BJ (cell line): ENCODE data around the gene KMT5C. TPM values are rescaled to one million over a fixed set of nuclear protein-coding genes. Genes with fewer than 3 reads are reported as not detected.

ENCODE experiments used
- CTCF ChIA-PET: fragments of 350-600 bp; formaldehyde crosslinking; extraction: SDS; loops from one replicate; lab custom pipeline; 2021; ENCODE audit warnings: antibody characterized with exemption, inconsistent platforms; lab: Yijun Ruan, JAX
- POLR2A ChIA-PET: fragments of 300-600 bp; sonication (Branson Sonifier 250); formaldehyde crosslinking; extraction: SDS; loops from one replicate; lab custom pipeline; 2021; ENCODE audit warnings: antibody characterized with exemption; lab: Charles Lee
- DNase-seq: peaks from one replicate; pipeline ENCODE4 v3.0.0-alpha.2; 2011; ENCODE audit warnings: low read depth
- H3K27me3 ChIP-seq: 2 replicates; pipeline ENCODE4 v1.6.0; 2011; ENCODE audit warnings: low read length; ENCODE audit not compliant: control insufficient read depth, insufficient read depth
- H3K36me3 ChIP-seq: 2 replicates; pipeline ENCODE4 v1.5.1; 2011; ENCODE audit warnings: low read length; ENCODE audit not compliant: control insufficient read depth, insufficient read depth
- H3K4me3 ChIP-seq: 2 replicates; pipeline ENCODE4 v1.5.1; 2011; ENCODE audit warnings: low read depth, mild to moderate bottlenecking, control low read depth, low read length
- CTCF ChIP-seq: IDR thresholded peaks from 2 replicates; pipeline ENCODE4 v1.5.1; 2011; ENCODE audit warnings: low read depth, mild to moderate bottlenecking, control low read depth, inconsistent platforms, low read length, moderate library complexity; ENCODE audit not compliant: insufficient read depth
- polyA plus RNA-seq: library from polyadenylated mRNA; depleted of rRNA; stranded (reverse); fragments of >200 nt; gene quantifications from 2 replicates; pipeline ENCODE4 v1.2.3, GENCODE V29; 2011

The KMT5C gene
- polyA plus RNA-seq, 1 experiment, result 6.4 TPM

DNA sequence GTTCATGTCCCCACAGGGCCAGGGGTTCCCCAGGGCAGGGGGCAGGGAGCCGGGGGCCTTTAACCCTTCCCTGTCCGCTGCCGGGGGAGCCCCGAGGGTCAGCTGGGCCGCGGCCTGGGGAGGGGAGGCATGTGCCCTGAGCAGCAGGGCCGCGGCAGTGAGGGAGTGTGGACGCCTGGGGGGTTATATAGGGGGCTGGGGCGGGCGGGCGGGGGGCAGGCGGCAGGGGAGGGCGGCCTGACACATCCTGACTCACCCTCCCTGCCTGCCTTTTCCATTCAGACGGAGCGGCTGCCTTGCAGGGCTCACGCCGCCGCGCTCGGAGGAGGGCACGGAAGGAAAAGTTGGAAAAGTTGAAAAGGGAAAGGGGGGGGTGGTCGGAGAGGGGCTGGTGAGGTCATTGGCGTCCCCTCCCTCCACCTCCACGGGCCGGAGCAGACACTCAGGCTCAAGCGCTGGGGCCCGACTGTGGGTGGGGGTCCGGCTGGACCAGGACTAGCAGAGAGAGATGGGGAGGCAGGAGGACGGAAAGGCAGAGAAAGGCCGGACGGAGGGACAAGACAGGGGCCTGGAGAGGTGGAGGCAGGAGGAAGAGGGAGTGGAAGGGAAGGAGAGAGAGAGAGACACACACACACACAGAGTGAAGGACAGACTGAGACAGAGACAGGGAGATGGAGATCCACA lies 30.8 kb downstream of the KMT5C start, which contains the start of gene IL11:
Gene IL11, minus strand, starts transcription at position 159 of the 684 bp plus-strand sequence. Its CDS starts 153 bp downstream, at position 6.
- Histone ChIP-seq H3K4me3 (peak within 1 kb of the TSS; percentile 73), H3K36me3 (no peaks in the 10 kb centered on the region; the same call in 1 of the 2 replicates), H3K27me3 (no peaks in the 10 kb centered on the region)
- no peak for DNase-seq
- POLR2A ChIA-PET, result interaction anchor here (1.8 kb wide), 1 partner anchor 31 kb away, joined by 6 read pairs; the partner anchor contains the start of gene KMT5C
- CTCF ChIA-PET, result interaction anchor here (1.0 to 2.5 kb wide), 2 partner anchors 14 to 69 kb away, joined by 4 to 15 read pairs; partner anchors contain the start of gene TMEM238
- TF ChIP-seq CTCF, result no peak

- ChIA-PET POLR2A (interaction anchor here (0.6 kb wide), 1 partner anchor 40 kb away, joined by 4 read pairs; no protein-coding TSS in a partner anchor), CTCF (interaction anchor here (0.8 to 1.2 kb wide), 3 partner anchors 10 to 33 kb away, joined by 3 read pairs; partner anchors contain the start of gene KMT5C)
- no peaks in the 10 kb centered on the region; the same call in 1 of the 2 replicates for H3K36me3 ChIP-seq
- no peak for TF ChIP-seq CTCF
- DNase-seq, result no peak
- no peaks in the 10 kb centered on the region for H3K27me3 ChIP-seq
- no peak overlapping the region for H3K4me3 ChIP-seq
Measured at GRCh38 chr19:55372316-55373081, 32.8 kb downstream of the KMT5C start.

GRCh38 chr19:55373306-55373992 lies 33.8 kb downstream of the KMT5C start:
- ChIA-PET POLR2A (interaction anchor here (0.6 kb wide), 2 partner anchors 41 to 93 kb away, joined by 3 to 4 read pairs; partner anchors contain the start of gene HSPBP1), CTCF (interaction anchor here (1.1 to 2.7 kb wide), 3 partner anchors 11 to 34 kb away, joined by 3 to 8 read pairs (median 3); partner anchors contain the start of genes KMT5C and TMEM238)
- no peak for TF ChIP-seq CTCF

GRCh38 chr19:55373993-55374757 lies 34.5 kb downstream of the KMT5C start:
- H3K36me3 ChIP-seq, result no peaks in the 10 kb centered on the region; the same call in 1 of the 2 replicates
- ChIA-PET POLR2A (interaction anchor here (0.6 kb wide), 1 partner anchor 94 kb away, joined by 3 read pairs; the partner anchor contains the start of gene HSPBP1), CTCF (interaction anchor here (2.7 kb wide), 1 partner anchor 10 kb away, joined by 8 read pairs; the partner anchor contains the start of gene TMEM238)
- no peak for DNase-seq
- no peaks in the 10 kb centered on the region for H3K27me3 ChIP-seq
- no peak overlapping the region for H3K4me3 ChIP-seq
- no peak for TF ChIP-seq CTCF

More at GRCh38 chr19:55373306-55373992, 33.8 kb downstream of the KMT5C start:
- H3K4me3 ChIP-seq, result no peak overlapping the region
- DNase-seq, result no peak
- H3K36me3 ChIP-seq, result no peaks in the 10 kb centered on the region; the same call in 1 of the 2 replicates
- H3K27me3 ChIP-seq, result no peaks in the 10 kb centered on the region
